H9 (cell line): Measurements from ENCODE around the gene SMO. TPM values are rescaled to one million over a fixed set of nuclear protein-coding genes. Genes with fewer than 3 reads are reported as not detected.

ENCODE experiments used
- DNase-seq: peaks from one replicate; pipeline ENCODE4 v3.0.0-alpha.2; 2017
- H2AFZ ChIP-seq: one replicate; pipeline ENCODE4 v1.6.1; 2013; ENCODE audit warnings: mild to moderate bottlenecking, low read length, control low read depth, moderate library complexity
- H2AK5ac ChIP-seq: 2 replicates; pipeline ENCODE4 v1.6.1; 2013; ENCODE audit warnings: low read length, control low read depth, mixed read lengths; ENCODE audit not compliant: insufficient read length
- H2BK120ac ChIP-seq: one replicate; pipeline ENCODE4 v1.6.1; 2013; ENCODE audit warnings: low read depth, mild to moderate bottlenecking, low read length, control low read depth, inconsistent platforms; ENCODE audit not compliant: poor library complexity, severe bottlenecking
- H2BK12ac ChIP-seq: 2 replicates; pipeline ENCODE4 v1.6.1; 2013; ENCODE audit warnings: low read length, control low read depth, mixed read lengths, low read depth; ENCODE audit not compliant: insufficient read length
- H2BK15ac ChIP-seq: 2 replicates; pipeline ENCODE4 v1.6.1; 2013; ENCODE audit warnings: low read depth, low read length, control low read depth
- H2BK20ac ChIP-seq: one replicate; pipeline ENCODE4 v1.6.1; 2013; ENCODE audit warnings: low read depth, mild to moderate bottlenecking, low read length, control low read depth, inconsistent platforms; ENCODE audit not compliant: poor library complexity, severe bottlenecking
- H2BK5ac ChIP-seq: 2 replicates; pipeline ENCODE4 v1.6.1; 2013; ENCODE audit warnings: low read length, control low read depth, mixed read lengths; ENCODE audit not compliant: insufficient read length
- H3K14ac ChIP-seq: 2 replicates; pipeline ENCODE4 v1.6.1; 2013; ENCODE audit warnings: low read length, control low read depth; ENCODE audit not compliant: insufficient read depth
- H3K18ac ChIP-seq: 2 replicates; pipeline ENCODE4 v1.6.1; 2013; ENCODE audit warnings: low read depth, mild to moderate bottlenecking, mixed read lengths, low read length, control low read depth; ENCODE audit not compliant: insufficient read length
- H3K23ac ChIP-seq: 2 replicates; pipeline ENCODE4 v1.6.1; 2013; ENCODE audit warnings: low read length, control low read depth, mixed read lengths, low read depth; ENCODE audit not compliant: insufficient read length
- H3K23me2 ChIP-seq: 2 replicates; pipeline ENCODE4 v1.6.1; 2013; ENCODE audit warnings: low read depth, mild to moderate bottlenecking, mixed read lengths, low read length, control low read depth; ENCODE audit not compliant: insufficient read length, poor library complexity, severe bottlenecking
- H3K27ac ChIP-seq: 2 replicates; pipeline ENCODE4 v1.5.1; 2013; ENCODE audit warnings: low read length, control low read depth, mixed read lengths, low read depth; ENCODE audit not compliant: insufficient read length
- H3K27me3 ChIP-seq: 2 replicates; pipeline ENCODE4 v1.6.1; 2013; ENCODE audit warnings: low read length, control low read depth, inconsistent platforms; ENCODE audit not compliant: insufficient read depth
- H3K4ac ChIP-seq: 2 replicates; pipeline ENCODE4 v1.6.1; 2013; ENCODE audit warnings: low read depth, mild to moderate bottlenecking, control low read depth, inconsistent platforms, low read length, moderate library complexity
- H3K4me1 ChIP-seq: 2 replicates; pipeline ENCODE4 v1.6.1; 2013; ENCODE audit warnings: low read length, control low read depth, inconsistent platforms; ENCODE audit not compliant: insufficient read depth
- H3K4me2 ChIP-seq: 2 replicates; pipeline ENCODE4 v1.6.1; 2013; ENCODE audit warnings: low read length, control low read depth, mixed read lengths; ENCODE audit not compliant: insufficient read length, insufficient read depth
- H3K56ac ChIP-seq: 2 replicates; pipeline ENCODE4 v1.6.1; 2013; ENCODE audit warnings: low read depth, mild to moderate bottlenecking, mixed read lengths, low read length, control low read depth; ENCODE audit not compliant: insufficient read length
- H3K79me1 ChIP-seq: 2 replicates; pipeline ENCODE4 v1.6.1; 2013; ENCODE audit warnings: low read depth, mild to moderate bottlenecking, moderate library complexity, low read length, control low read depth, inconsistent platforms; ENCODE audit not compliant: insufficient read depth, poor library complexity, severe bottlenecking
- H3K79me2 ChIP-seq: 2 replicates; pipeline ENCODE4 v1.6.1; 2013; ENCODE audit warnings: low read length, control low read depth, inconsistent platforms; ENCODE audit not compliant: insufficient read depth
- H3K9ac ChIP-seq: 2 replicates; pipeline ENCODE4 v1.6.1; 2013; ENCODE audit warnings: low read length, control low read depth, mixed read lengths; ENCODE audit not compliant: insufficient read length; ENCODE audit errors: extremely low read depth
- H3K9me3 ChIP-seq: one replicate; pipeline ENCODE4 v1.6.1; 2013; ENCODE audit warnings: low read depth, low read length, inconsistent platforms; ENCODE audit not compliant: control insufficient read depth
- H3T11ph ChIP-seq: one replicate; pipeline ENCODE4 v1.6.1; 2013; ENCODE audit warnings: mild to moderate bottlenecking, low read length, control low read depth, inconsistent platforms
- H4K20me1 ChIP-seq: one replicate; pipeline ENCODE4 v1.6.1; 2013; ENCODE audit not compliant: control insufficient read depth, insufficient read length, insufficient read depth
- H4K5ac ChIP-seq: 2 replicates; pipeline ENCODE4 v1.6.1; 2013; ENCODE audit warnings: low read depth, mild to moderate bottlenecking, mixed read lengths, low read length, control low read depth; ENCODE audit not compliant: insufficient read length
- H4K8ac ChIP-seq: replicated peaks from 2 replicates; pipeline ENCODE4 v1.6.1; 2013; ENCODE audit warnings: low read length, control low read depth, mixed read lengths, low read depth; ENCODE audit not compliant: insufficient read length
- H4K91ac ChIP-seq: 2 replicates; pipeline ENCODE4 v1.6.1; 2013; ENCODE audit warnings: low read depth, mild to moderate bottlenecking, moderate library complexity, mixed read lengths, low read length, control low read depth; ENCODE audit not compliant: insufficient read length
- H3K27ac Mint-ChIP-seq, 3 experiments: 2 replicates in 2 of 3; 3 replicates in 1 of 3; pipeline ENCODE4 v1.8.0; 2020 to 2021; ENCODE audit warnings: mixed read lengths in 3 of 3, mild to moderate bottlenecking in 1 of 3, moderate library complexity in 1 of 3
- H3K27me3 Mint-ChIP-seq: 2 replicates; pipeline ENCODE4 v1.8.0; 2021; ENCODE audit warnings: low read depth, mild to moderate bottlenecking, moderate library complexity, mixed read lengths
- H3K36me3 Mint-ChIP-seq, 3 experiments: 2 replicates in 2 of 3; 3 replicates in 1 of 3; pipeline ENCODE4 v1.8.0; 2020 to 2021; ENCODE audit warnings: low read depth in 3 of 3, mixed read lengths in 3 of 3; ENCODE audit not compliant: insufficient read depth in 1 of 3
- H3K4me1 Mint-ChIP-seq, 2 experiments: 2 replicates each; pipeline ENCODE4 v1.8.0; 2020; ENCODE audit warnings: mixed read lengths in 2 of 2
- H3K4me3 Mint-ChIP-seq, 2 experiments: 2 replicates in 1 of 2; 3 replicates in 1 of 2; pipeline ENCODE4 v1.8.0; 2020 to 2021; ENCODE audit warnings: mild to moderate bottlenecking in 2 of 2, mixed read lengths in 2 of 2, moderate library complexity in 1 of 2
- H3K9me3 Mint-ChIP-seq, 2 experiments: 2 replicates in 1 of 2; 3 replicates in 1 of 2; pipeline ENCODE4 v1.8.0; 2020; ENCODE audit warnings: mild to moderate bottlenecking in 2 of 2, mixed read lengths in 2 of 2, moderate library complexity in 1 of 2
- CTCF ChIP-seq: fragments of 200-600 bp; sonication (generic); conservative IDR thresholded peaks from 3 replicates; pipeline ENCODE4 v1.8.0; 2021; ENCODE audit warnings: antibody characterized with exemption, mild to moderate bottlenecking
- WGBS: extraction: QIAGEN DNeasy Blood & Tissue Kit; methylation state at CpG from one replicate; pipeline ENCODE4 v1.1.7; 2013; ENCODE audit warnings: missing lambda C conversion rate, low lambda C conversion rate, mixed read lengths; ENCODE audit not compliant: insufficient read length; ENCODE audit errors: extremely low coverage; 5-methylcytosine and 5-hydroxymethylcytosine counted together
- total RNA-seq: library from RNA; stranded (reverse); gene quantifications from 2 replicates; pipeline ENCODE4 v1.2.1, GENCODE V29; 2021

Gene SMO
- total RNA-seq, 1 experiment from 2014 or later: 66.8 TPM

DNA sequence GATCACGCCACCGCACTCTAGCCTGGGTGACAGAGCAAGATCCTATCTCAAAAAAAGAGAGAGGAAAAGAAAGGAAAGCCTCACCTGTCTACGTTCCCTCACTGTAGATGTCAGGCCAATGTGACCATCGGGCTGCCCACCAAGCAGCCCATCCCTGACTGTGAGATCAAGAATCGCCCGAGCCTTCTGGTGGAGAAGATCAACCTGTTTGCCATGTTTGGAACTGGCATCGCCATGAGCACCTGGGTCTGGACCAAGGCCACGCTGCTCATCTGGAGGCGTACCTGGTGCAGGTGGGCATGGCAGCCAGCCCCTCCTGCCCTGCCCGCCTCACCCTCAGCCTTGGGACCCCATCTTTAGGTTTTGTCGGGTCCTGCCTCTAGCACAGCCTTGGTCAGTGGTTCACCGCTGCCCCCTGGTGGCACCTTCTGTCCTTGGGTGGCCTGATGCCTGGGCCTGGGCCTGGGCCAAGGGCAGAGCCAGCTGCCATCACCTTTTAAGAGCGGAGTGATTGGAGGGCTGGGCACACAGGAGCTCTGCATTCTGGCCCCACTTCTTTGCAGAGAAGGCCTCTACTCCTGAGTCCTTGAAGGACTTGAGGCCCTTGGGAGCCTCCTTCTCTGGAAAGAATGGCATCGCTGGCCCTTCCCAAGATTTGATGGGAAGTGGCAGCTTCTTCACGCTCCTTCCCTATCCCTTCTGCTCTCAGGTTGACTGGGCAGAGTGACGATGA is 22.0 kb downstream of the SMO start:
- no peaks in the 10 kb centered on the region for H3K79me1 ChIP-seq
- no peak overlapping the region for H2BK15ac ChIP-seq
- no peak overlapping the region for H3K56ac ChIP-seq
- H3K9ac ChIP-seq: no peak overlapping the region
- no peaks in the 10 kb centered on the region for H4K20me1 ChIP-seq
- no peak overlapping the region for H2BK120ac ChIP-seq
- H3K9me3 Mint-ChIP-seq: peaks cover 7 to 9% of the 10 kb centered on the region in 2 experiments; a peak in 4 of 5 replicates
- WGBS: no CpG with 5 or more reads among the region's 16 CpGs
- no peaks in the 10 kb centered on the region for H3K27me3 Mint-ChIP-seq
- no peak overlapping the region for H2BK12ac ChIP-seq
- no peaks in the 10 kb centered on the region for H3K4me1 ChIP-seq
- H2AK5ac ChIP-seq: no peak overlapping the region
- no peak overlapping the region for H3K14ac ChIP-seq
- H2BK20ac ChIP-seq: no peak overlapping the region
- no peak overlapping the region for H3K4me3 Mint-ChIP-seq
- H3K27ac Mint-ChIP-seq: no peak overlapping the region; a peak in 1 of 7 replicates
- no peaks in the 10 kb centered on the region for H3K9me3 ChIP-seq
- H3K4me1 Mint-ChIP-seq: peaks cover 4 to 5% of the 10 kb centered on the region in 2 experiments
- no peak overlapping the region for H4K5ac ChIP-seq
- no peak overlapping the region for H2AFZ ChIP-seq
- no peak overlapping the region for H3T11ph ChIP-seq
- no peaks in the 10 kb centered on the region for H3K27me3 ChIP-seq
- H4K91ac ChIP-seq: no peak overlapping the region
- no peak overlapping the region for H2BK5ac ChIP-seq
- H3K23me2 ChIP-seq: no peaks in the 10 kb centered on the region
- H3K36me3 Mint-ChIP-seq: peaks cover 28 to 73% (median 66%) of the 10 kb centered on the region in 3 experiments
- H4K8ac ChIP-seq: no peak overlapping the region
- H3K4ac ChIP-seq: no peak overlapping the region
- H3K23ac ChIP-seq: no peak overlapping the region
- TF ChIP-seq CTCF: peak; percentile 89
- H3K79me2 ChIP-seq: no peaks in the 10 kb centered on the region
- peak; percentile 85 for DNase-seq
- H3K27ac ChIP-seq: no peak overlapping the region
- H3K4me2 ChIP-seq: no peak overlapping the region
- no peak overlapping the region for H3K18ac ChIP-seq
